ENCODE data around the gene MAP6D1.
A peak's percentile ranks its signal among the peaks of the same experiment; 100 is the strongest.

The MAP6D1 gene

GRCh38 chr3:183827809-183828537, 2.6 kb upstream of the MAP6D1 start:
- no peak for DNase-seq (ENCODE audit: insufficient read length, low spot score)
- no peak for FAIRE-seq
- no peak for TF ChIP-seq PAX5 (IDR thresholded peaks at IDR 0.05; ENCODE audit: insufficient read depth, low read length, severe bottlenecking)
- TF ChIP-seq POLR2AphosphoS5 (IDR thresholded peaks at IDR 0.05; ENCODE audit: low read depth, low read length): no peak
- TF ChIP-seq POLR2A (IDR thresholded peaks at IDR 0.05; ENCODE audit: low read depth, low read length): no peak
- no peak for TF ChIP-seq TAF1 (IDR thresholded peaks at IDR 0.05; ENCODE audit: low read depth, low read length)
- TF ChIP-seq SPI1 (IDR thresholded peaks at IDR 0.05; ENCODE audit: low read depth, low read length): no peak
- TF ChIP-seq POU2F2 (IDR thresholded peaks at IDR 0.05; ENCODE audit: low read depth, low read length): no peak

- no peak for DNase-seq (ENCODE audit: insufficient read length, low spot score)
- no peak for TF ChIP-seq POLR2AphosphoS5 (IDR thresholded peaks at IDR 0.05; ENCODE audit: low read depth, low read length)
- no peak for TF ChIP-seq POU2F2 (IDR thresholded peaks at IDR 0.05; ENCODE audit: low read depth, low read length)
- TF ChIP-seq PAX5 (IDR thresholded peaks at IDR 0.05; ENCODE audit: insufficient read depth, low read length, severe bottlenecking): no peak
- no peak for TF ChIP-seq TAF1 (IDR thresholded peaks at IDR 0.05; ENCODE audit: low read depth, low read length)
- TF ChIP-seq SPI1 (IDR thresholded peaks at IDR 0.05; ENCODE audit: low read depth, low read length): no peak
- TF ChIP-seq POLR2A (IDR thresholded peaks at IDR 0.05; ENCODE audit: low read depth, low read length): no peak
- no peak for FAIRE-seq
Measured at GRCh38 chr3:183826448-183827250, 1.3 kb upstream of the MAP6D1 start.

GRCh38 chr3:183824761-183825455, 469 bp downstream of the MAP6D1 start:
- DNase-seq (ENCODE audit: insufficient read length, low spot score) (peak; percentile 36), FAIRE-seq (no peak)
- TF ChIP-seq PAX5 (IDR thresholded peaks at IDR 0.05; ENCODE audit: insufficient read depth, low read length, severe bottlenecking): no peak
- no peak for TF ChIP-seq POU2F2 (IDR thresholded peaks at IDR 0.05; ENCODE audit: low read depth, low read length)
- no peak for TF ChIP-seq SPI1 (IDR thresholded peaks at IDR 0.05; ENCODE audit: low read depth, low read length)
- no peak for TF ChIP-seq TAF1 (IDR thresholded peaks at IDR 0.05; ENCODE audit: low read depth, low read length)
- no peak for TF ChIP-seq POLR2AphosphoS5 (IDR thresholded peaks at IDR 0.05; ENCODE audit: low read depth, low read length)
- no peak for TF ChIP-seq POLR2A (IDR thresholded peaks at IDR 0.05; ENCODE audit: low read depth, low read length)

- no peak for DNase-seq (ENCODE audit: insufficient read length, low spot score)
Measured at GRCh38 chr3:183823963-183824362, 1.4 kb downstream of the MAP6D1 start.

GRCh38 chr3:183822631-183823030, 2.7 kb downstream of the MAP6D1 start:
- no peak for DNase-seq (ENCODE audit: insufficient read length, low spot score)
- FAIRE-seq: no peak
- TF ChIP-seq PAX5 (IDR thresholded peaks at IDR 0.05; ENCODE audit: insufficient read depth, low read length, severe bottlenecking) (no peak), POU2F2 (IDR thresholded peaks at IDR 0.05; ENCODE audit: low read depth, low read length) (no peak), POLR2A (IDR thresholded peaks at IDR 0.05; ENCODE audit: low read depth, low read length) (no peak), POLR2AphosphoS5 (IDR thresholded peaks at IDR 0.05; ENCODE audit: low read depth, low read length) (no peak)

More at GRCh38 chr3:183823963-183824362, 1.4 kb downstream of the MAP6D1 start:
- FAIRE-seq: peak; percentile 5
- TF ChIP-seq POU2F2 (IDR thresholded peaks at IDR 0.05; ENCODE audit: low read depth, low read length) (no peak), TAF1 (IDR thresholded peaks at IDR 0.05; ENCODE audit: low read depth, low read length) (no peak), SPI1 (IDR thresholded peaks at IDR 0.05; ENCODE audit: low read depth, low read length) (no peak), POLR2AphosphoS5 (IDR thresholded peaks at IDR 0.05; ENCODE audit: low read depth, low read length) (no peak), PAX5 (IDR thresholded peaks at IDR 0.05; ENCODE audit: insufficient read depth, low read length, severe bottlenecking) (no peak), POLR2A (IDR thresholded peaks at IDR 0.05; ENCODE audit: low read depth, low read length) (no peak)

- TF ChIP-seq TAF1 (IDR thresholded peaks at IDR 0.05; ENCODE audit: low read depth, low read length) (no peak), POU2F2 (IDR thresholded peaks at IDR 0.05; ENCODE audit: low read depth, low read length) (no peak), PAX5 (IDR thresholded peaks at IDR 0.05; ENCODE audit: insufficient read depth, low read length, severe bottlenecking) (no peak), POLR2AphosphoS5 (IDR thresholded peaks at IDR 0.05; ENCODE audit: low read depth, low read length) (no peak), POLR2A (IDR thresholded peaks at IDR 0.05; ENCODE audit: low read depth, low read length) (no peak), SPI1 (IDR thresholded peaks at IDR 0.05; ENCODE audit: low read depth, low read length) (no peak)
- FAIRE-seq (no peak), DNase-seq (ENCODE audit: insufficient read length, low spot score) (no peak)
Measured at GRCh38 chr3:183819831-183820230, 5.5 kb downstream of the MAP6D1 start.

- FAIRE-seq: no peak
- no peak for DNase-seq (ENCODE audit: insufficient read length, low spot score)
- no peak for TF ChIP-seq PAX5 (IDR thresholded peaks at IDR 0.05; ENCODE audit: insufficient read depth, low read length, severe bottlenecking)
Measured at GRCh38 chr3:183818706-183819624, 6.4 kb downstream of the MAP6D1 start.

- no peak for DNase-seq (ENCODE audit: insufficient read length, low spot score)
- FAIRE-seq: no peak
- TF ChIP-seq PAX5 (IDR thresholded peaks at IDR 0.05; ENCODE audit: insufficient read depth, low read length, severe bottlenecking): no peak
- TF ChIP-seq POLR2A (IDR thresholded peaks at IDR 0.05; ENCODE audit: low read depth, low read length): no peak
- no peak for TF ChIP-seq POU2F2 (IDR thresholded peaks at IDR 0.05; ENCODE audit: low read depth, low read length)
- no peak for TF ChIP-seq TAF1 (IDR thresholded peaks at IDR 0.05; ENCODE audit: low read depth, low read length)
- no peak for TF ChIP-seq POLR2AphosphoS5 (IDR thresholded peaks at IDR 0.05; ENCODE audit: low read depth, low read length)
- TF ChIP-seq SPI1 (IDR thresholded peaks at IDR 0.05; ENCODE audit: low read depth, low read length): no peak
Measured at GRCh38 chr3:183818041-183818620, 7.2 kb downstream of the MAP6D1 start.
